NCI-H2196 treated with DMSO at 0.1 percent for 48 hours (cell line): ENCODE data around the gene VSIG2.

Source experiments
- DNase-seq: peaks from one replicate; lab custom pipeline; 2025; ENCODE audit not compliant: unreplicated experiment; lab: John Stamatoyannopoulos, UW

The VSIG2 gene

DNA sequence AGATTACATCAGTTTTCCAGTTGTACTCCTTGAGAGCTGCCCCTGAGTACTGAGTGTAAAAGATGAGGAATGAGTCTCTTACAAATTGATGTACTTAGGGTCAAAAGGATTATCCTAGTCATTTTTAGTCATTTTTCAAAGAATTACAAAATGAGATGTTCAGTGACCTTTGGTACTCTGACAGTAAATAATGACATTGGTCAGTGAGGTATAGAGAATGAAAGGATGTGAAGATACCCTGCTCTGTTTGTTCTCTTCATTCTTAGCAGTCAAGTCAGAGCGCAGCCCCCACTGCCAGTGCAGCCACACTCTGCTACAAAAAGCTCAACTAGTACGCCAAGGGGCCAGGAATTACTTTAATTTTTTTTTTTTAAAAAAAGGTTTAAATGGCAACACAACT, 14.1 kb upstream of the VSIG2 start:
- no peak for DNase-seq

DNA sequence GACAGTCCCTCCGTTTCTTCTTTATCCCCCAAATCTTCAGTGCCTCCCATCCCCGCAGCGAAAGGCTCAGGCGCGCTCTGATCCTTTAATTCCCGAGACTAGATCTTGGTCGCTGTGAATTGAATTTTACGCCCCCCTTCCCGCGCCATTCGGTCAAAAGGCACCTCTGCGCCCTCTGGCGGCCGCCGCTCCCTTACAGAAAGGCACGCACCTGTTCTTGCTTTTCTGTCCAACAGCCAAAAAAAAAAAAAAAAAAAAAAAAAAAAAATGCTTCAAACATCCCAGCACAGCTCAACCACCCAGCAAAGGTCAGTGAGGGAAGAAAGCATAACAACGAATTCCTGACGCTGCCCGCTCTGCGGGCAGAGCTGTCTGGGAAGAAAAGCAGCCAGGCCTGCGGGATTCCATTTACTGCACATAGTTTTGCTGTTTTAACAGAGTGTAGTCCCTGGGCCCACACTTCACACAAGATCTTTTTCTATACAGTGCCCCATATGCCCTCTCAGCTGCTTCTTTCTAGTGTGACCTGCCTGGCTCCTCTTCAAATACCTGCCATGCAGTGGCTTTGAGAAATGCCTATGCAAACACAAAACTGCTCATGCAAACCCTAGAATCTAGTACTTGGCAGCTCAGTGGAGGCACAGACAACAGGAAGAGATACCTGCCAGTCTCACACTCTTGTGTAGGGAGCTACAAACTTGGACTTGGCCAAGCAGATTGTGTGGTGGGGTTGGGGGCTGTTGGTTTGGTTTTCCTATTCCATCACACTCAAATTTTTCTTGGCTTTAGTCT, 11.3 kb upstream of the VSIG2 start:
- DNase-seq: peak; percentile 68

DNA sequence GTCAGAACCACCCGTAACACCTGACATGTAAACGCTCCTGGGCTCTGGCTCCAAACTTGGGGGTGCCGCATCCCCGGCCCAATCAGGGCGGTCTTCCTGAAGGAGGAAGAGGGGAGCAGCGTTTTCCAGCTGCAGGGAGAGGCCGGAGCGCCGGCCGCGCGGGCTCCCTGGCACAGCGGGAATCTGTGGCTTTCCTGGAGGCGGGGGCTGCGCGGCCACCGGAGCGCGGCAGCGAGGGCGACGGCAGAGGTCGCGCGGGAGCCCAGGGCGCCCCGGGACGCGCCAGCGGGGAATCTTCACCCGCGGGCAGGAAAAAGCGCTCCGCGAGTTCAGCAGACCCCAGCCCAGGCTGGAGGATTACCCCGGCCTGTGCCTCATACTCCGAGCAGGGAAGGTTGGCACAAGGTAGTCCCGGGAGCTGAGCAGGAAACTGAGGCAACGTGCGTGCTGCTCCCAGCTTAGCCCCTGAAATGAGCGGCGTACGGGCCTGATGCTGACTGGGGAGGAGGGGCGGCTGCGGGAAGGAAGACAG, 10.6 kb upstream of the VSIG2 start:
- no peak for DNase-seq

DNA sequence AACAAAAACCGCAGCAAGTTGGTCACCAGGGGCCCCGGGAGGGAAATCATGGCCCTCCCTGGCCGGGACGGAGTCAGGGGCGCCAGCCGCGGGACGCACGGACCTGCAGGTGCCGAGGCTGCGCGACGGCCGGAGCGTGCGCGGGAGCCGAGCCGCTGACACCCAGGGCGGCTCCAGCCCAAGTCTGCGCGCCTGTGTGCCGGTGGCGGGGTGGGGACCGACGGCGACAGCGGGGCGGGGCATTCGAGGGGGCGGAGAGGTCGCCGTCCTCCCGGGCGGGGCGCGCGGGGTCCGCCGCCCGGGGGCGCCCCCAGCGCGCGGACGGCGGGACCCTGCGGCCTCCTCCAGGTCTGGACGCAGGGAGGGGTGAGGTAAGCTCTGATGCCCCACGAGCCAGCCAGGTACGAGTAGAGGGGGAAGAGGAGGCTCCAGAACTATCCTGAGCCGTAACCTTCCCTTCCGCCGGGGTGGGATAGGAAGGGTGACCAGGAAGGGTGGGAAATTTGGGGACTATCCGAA, 10.1 kb upstream of the VSIG2 start, which contains the start of gene ESAM:
Gene ESAM (minus strand): TSS at position 186 of the 519 bp plus-strand sequence. CDS start 136 bp downstream, at position 50.
- DNase-seq: peak; percentile 24

DNA sequence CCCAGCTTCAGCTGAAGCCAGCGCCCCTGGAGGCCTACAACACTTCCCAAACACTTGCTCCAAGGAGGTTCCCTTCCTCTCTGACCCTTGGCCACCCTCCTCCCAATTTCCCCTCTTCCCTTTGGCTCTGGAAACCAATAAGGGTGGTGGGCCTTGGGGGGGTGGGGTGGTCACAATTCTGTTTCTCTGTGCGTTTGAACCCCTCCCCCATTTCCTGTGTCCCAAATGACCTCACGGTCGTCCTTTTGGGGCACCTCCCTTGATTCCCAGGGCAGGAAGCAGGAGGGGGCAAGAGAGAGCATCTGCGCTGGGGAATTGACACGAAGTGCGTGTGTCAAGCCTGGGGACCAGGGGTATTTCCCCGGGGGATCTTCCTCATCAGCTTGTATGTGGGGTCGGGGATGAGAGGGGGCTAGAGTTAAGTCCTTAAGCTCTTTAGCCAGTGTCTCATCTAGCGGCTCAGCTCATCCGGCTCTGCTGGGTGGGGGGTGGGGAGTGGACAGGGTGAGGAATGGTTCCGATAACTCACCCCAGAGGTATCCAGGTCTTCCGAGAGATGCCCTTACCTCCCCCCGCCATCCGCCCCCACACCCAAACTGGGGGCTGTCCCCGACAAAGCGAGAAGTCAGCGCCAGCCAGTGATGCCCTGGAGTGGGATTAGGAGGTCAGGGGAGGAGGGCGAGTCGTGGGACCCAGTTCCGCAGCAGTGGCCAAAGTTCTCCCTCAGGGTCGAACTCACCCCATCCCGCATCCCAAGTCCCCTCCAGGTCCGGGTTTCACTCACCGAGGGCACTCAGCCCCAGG, 9.4 kb upstream of the VSIG2 start:
- no peak for DNase-seq

DNA sequence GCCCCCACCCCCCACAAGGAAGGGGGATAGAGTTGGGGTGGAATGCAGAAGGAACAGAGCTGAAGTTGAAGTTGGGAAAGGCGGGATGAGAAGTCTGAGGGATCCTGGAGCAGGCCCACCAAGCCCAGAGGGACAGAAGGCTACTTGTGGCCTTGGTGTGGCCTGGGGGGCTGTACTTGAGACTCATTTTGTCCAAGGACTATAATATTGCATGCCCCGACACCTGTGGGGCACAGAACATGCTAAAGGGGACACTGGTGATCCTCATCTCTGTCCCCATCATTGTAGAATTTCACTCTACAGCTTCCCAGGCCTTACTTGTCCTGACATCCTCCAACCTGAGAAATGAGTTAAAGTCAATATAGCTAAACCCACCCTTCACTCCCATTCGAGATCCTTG, 8.8 kb upstream of the VSIG2 start:
- DNase-seq: no peak

DNA sequence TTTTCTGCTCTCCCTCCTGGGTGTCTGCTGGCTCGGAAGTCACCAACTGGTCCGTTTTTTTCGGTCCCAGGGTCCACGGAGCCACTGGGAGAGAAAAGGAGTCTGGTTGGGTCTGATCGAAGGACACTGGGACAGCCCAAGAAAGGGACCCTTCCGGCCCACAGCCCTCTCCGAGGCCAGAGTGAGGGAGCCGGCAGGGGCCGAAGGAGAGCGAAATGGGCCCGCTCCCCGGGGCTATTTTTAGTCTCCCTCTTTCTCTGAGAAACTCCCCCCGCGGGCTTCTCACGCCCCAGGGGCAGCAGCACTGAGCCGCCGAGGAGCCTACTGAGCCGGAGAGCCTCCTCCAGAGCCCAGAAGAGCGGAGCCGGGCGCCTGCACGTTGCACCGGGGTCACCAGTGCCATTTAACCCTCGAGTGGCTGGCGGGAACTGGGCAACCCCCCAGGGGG, 8.2 kb upstream of the VSIG2 start:
- DNase-seq: no peak

DNA sequence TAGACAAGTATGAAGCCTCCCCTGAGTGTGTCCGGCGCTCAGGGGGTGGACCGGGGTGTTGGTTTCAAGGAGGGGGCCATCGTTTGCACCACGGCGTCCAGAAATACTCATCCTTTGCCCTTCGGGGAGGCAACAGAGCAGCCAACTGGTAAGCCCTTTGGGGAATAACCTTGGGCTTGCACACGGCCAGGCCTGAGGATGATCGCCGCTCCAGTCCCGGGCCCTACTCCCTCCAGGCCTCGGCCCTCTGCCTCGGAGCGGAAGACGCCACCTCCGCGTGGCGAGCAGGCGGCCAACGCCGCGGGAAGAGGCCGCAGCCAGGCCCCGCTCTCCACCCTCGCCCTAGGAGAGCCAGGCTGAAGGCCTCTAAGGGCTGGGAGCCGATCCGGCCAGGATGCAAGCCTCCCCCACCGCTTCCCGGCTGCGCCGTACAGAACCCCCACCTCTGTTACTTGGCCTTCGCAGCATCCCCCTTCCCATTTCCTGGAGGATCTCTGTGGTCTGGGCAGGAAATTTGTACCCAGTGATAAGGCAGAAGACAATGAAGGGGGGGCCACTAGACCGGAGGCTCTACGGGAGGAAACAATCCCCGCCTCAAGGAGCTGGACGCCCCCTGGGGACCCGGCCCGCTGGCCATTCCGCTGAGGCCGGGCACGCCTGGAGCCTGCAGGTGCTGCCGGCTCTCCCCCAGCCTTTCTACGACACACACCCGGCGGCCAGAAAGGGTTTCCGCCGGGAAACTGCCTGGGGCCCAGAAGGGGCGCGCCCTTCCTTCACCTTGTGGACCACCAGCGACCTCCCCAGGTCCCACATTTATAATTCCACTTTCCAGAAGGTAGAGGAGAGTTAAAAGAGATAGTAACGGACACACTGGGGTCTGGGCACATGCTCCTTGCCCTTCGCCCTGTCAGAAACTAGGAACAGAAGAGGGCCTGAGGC, 7.5 kb upstream of the VSIG2 start:
- no peak for DNase-seq

GRCh38 chr11:124758355-124759265, 6.6 kb upstream of the VSIG2 start:
- DNase-seq: peak; percentile 44

GRCh38 chr11:124757320-124757719, 5.3 kb upstream of the VSIG2 start:
- DNase-seq: no peak

DNA sequence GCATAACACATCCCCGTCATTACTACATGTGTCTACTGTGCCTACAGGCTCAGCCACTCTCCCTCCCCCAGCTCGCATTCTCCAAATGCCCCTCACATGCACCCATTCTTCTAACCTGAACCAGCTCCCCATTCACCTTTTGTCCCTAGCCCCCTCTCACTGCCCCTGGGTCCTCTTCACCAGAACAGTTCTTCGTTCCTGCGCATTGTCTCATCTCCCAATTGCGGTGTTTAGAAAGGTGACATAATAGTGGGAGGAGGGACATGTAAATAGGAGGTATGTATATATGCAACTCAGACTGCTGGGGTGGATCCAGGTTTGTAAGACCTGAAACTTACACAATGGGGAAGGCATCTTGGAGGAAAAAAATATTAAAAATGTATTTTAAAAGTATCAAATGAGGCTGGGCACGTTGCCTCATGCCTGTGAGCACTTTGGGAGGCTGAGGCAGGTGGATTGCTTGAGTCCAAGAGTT, 4.7 kb upstream of the VSIG2 start:
- no peak for DNase-seq

DNA sequence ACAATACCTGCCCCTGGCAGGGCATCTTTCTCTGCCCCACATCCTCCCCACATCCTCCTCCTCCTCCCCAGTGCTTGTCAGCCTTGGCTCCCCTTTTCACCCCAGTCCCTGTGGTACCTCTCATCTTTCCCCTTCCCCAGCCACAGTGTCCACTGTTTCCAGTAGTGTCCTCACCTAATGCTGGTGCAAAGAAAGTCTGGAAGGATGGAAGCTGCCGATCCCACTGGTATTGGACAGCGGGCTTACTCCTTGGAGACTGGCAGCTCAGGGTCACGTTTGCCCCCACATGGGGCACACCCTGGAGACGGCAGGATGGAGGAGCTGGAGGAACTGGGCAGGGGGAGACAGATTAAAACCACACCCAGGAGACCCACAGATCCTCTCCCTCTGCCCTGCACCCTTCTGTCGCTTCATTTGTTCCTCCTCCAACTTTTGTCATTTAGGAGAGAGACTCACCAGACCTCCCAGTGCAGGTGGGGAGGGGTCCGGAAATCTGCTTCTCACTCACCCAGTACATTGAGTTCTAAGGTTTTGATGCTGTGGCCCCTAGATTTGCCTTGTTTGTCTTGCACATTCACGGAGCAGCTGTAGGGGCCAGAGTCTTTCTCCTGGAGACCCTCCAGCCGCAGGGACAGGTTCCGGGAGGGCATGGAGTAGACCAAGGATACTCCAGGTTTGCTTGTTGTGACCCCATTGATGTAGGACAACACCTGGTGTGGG, 4.1 kb upstream of the VSIG2 start:
- no peak for DNase-seq

GRCh38 chr11:124754710-124755109, 2.7 kb upstream of the VSIG2 start:
- DNase-seq: no peak

- DNase-seq: no peak
Observed at GRCh38 chr11:124754309-124754708, 2.3 kb upstream of the VSIG2 start.

DNA sequence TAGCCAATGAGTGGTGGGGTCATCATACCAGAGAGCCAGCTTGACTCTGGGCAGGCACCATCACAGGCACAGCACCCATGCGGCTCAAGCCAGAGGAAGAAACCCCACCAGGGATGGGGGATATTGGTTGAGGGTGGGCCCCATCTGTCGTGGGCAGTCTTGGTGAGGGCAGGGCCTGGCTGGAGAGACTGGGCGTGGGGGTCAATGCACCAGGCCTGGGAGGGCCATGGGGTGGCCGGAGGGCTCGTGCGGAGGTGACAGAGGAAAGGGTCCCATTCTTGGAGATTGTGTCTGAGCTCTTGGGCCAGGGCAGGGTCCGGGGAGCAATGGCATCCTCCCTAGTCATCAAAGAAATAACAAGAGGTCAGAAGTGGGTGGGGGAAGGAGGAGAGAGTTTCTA, 1.6 kb upstream of the VSIG2 start:
- DNase-seq: no peak

DNA sequence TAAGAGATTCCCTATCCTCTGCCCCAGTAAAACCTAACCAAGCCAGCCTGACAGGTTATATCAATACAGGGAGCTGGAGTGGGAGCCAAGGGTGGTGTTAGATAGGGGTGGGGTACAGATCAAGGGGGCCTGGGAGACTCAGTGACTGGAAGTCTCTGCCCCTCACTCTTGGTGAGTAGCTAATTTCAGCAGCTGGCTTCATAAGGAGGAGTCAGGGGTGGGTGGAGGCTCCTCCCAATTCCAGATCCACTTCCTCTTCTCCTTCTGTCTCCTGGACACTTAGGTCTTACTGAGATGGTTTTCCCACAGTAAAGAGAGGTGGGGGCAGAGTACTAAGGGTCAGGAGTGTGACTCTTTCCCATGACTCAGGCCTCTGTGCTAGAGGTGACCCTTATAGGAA, 1.1 kb upstream of the VSIG2 start:
- DNase-seq: no peak

DNA sequence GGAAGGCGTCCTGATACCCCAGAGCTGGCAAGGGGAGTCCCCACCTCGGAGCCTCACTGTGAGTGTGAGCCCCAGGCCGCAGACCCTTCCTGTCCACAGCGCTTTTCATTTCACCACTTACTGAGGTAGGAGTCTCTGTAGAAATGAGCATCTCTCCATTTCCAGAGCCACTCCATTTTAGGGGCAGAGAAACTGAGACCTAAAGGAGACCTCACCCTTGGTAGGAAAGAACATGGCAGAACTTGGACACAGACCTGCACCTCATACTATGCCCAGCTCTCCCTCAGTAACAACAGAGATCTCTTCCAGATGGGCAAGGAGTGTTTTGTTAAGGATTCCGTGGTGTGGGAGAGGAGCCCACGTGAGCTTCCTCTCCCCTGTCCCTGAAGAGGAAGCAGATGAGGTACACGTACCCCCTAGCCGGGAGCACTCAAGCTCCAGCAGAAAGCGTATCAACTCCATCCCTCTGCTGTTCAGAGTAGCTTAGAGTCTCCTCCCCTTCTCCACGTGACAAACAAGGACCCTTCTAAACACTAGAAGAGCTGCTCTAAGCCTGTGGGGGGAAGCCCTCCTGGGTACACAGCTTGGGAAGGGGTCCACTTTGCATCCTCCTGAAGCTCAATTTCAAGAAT, 532 bp upstream of the VSIG2 start:
- DNase-seq: no peak

DNA sequence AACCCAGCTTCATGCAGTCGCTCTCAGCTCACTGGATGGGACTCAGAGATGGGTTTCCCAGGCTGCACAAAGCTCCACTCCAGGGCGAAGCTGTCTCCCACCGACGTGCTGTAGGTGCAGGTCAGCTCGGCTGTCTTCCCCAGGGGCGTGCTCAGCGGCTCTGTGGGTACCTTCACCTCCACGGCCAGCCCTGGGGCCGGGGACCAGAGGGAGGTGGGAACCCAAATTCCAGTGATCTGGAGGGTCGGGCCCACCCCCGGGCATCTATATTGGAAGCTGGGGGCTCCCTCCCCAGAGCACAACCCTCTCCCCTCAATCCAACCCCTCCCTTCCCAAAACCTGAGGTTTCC, 689 bp downstream of the VSIG2 start:
- DNase-seq: no peak
